ENCODE measurements around the gene MESD.

Gene MESD

GRCh38 chr15:81015621-81016488, 26.2 kb upstream of the MESD start:
- DNase-seq (ENCODE audit: low spot score): no peak

- no peak for DNase-seq (ENCODE audit: low spot score)
Measured at GRCh38 chr15:81014446-81015093, 25.0 kb upstream of the MESD start.

GRCh38 chr15:81013396-81013929, 23.8 kb upstream of the MESD start:
- no peak for DNase-seq (ENCODE audit: low spot score)

GRCh38 chr15:81012588-81012987, 23.0 kb upstream of the MESD start:
- no peak for DNase-seq (ENCODE audit: low spot score)

- DNase-seq (ENCODE audit: low spot score): no peak
Measured at GRCh38 chr15:81011593-81011992, 22.0 kb upstream of the MESD start.

- no peak for DNase-seq (ENCODE audit: low spot score)
Measured at GRCh38 chr15:81010086-81010485, 20.5 kb upstream of the MESD start.

- DNase-seq (ENCODE audit: low spot score): no peak
Measured at GRCh38 chr15:81008312-81008711, 18.7 kb upstream of the MESD start.

GRCh38 chr15:81007428-81008064, 17.9 kb upstream of the MESD start:
- DNase-seq (ENCODE audit: low spot score): no peak

- no peak for DNase-seq (ENCODE audit: low spot score)
Measured at GRCh38 chr15:81006124-81006523, 16.5 kb upstream of the MESD start.

- no peak for DNase-seq (ENCODE audit: low spot score)
Measured at GRCh38 chr15:81003097-81003350, 13.4 kb upstream of the MESD start.

- DNase-seq (ENCODE audit: low spot score): no peak
Measured at GRCh38 chr15:81002331-81003096, 12.9 kb upstream of the MESD start.

- no peak for DNase-seq (ENCODE audit: low spot score)
Measured at GRCh38 chr15:81002009-81002330, 12.4 kb upstream of the MESD start.

GRCh38 chr15:81001152-81002008, 11.8 kb upstream of the MESD start:
- DNase-seq (ENCODE audit: low spot score): peak; percentile 63

- DNase-seq (ENCODE audit: low spot score): peak; percentile 91
Measured at GRCh38 chr15:81000624-81001151, 11.1 kb upstream of the MESD start, which contains the start of gene TLNRD1. TSS of gene TLNRD1 (plus strand) at chr15:81000923. CDS start at chr15:81002272, 1,349 bp downstream.

- DNase-seq (ENCODE audit: low spot score): no peak
Measured at GRCh38 chr15:81000144-81000623, 10.6 kb upstream of the MESD start.

GRCh38 chr15:80999623-81000036, 10.0 kb upstream of the MESD start:
- DNase-seq (ENCODE audit: low spot score): no peak

GRCh38 chr15:80998251-80998650, 8.6 kb upstream of the MESD start:
- no peak for DNase-seq (ENCODE audit: low spot score)

GRCh38 chr15:80997692-80998091, 8.1 kb upstream of the MESD start:
- no peak for DNase-seq (ENCODE audit: low spot score)

GRCh38 chr15:80996247-80996646, 6.6 kb upstream of the MESD start:
- no peak for DNase-seq (ENCODE audit: low spot score)

- no peak for DNase-seq (ENCODE audit: low spot score)
Measured at GRCh38 chr15:80992441-80992840, 2.8 kb upstream of the MESD start.

GRCh38 chr15:80992006-80992405, 2.4 kb upstream of the MESD start:
- DNase-seq (ENCODE audit: low spot score): no peak

Measured in hepatic stellate cell (primary cell).